ENCODE results near the gene DTNBP1.

GRCh38 chr6:15553031-15553430 lies 109.8 kb downstream of the DTNBP1 start:
- TF ChIP-seq CTCF (IDR thresholded peaks at IDR 0.05; ENCODE audit: low read length) (no peak), EZH2phosphoT487 (IDR thresholded peaks at IDR 0.05; ENCODE audit: low read length) (no peak), EZH2 (optimal IDR thresholded peaks at IDR 0.05; ENCODE audit: low read depth, low read length) (no peak)
